Smooth muscle cell (in vitro differentiated cells): ENCODE data around the gene TAP2. TPM values are rescaled to one million over a fixed set of nuclear protein-coding genes. Genes with fewer than 3 reads are reported as not detected.

ENCODE experiments used
- DNase-seq: peaks from one replicate; lab custom pipeline; 2025; ENCODE audit not compliant: unreplicated experiment; lab: John Stamatoyannopoulos, UW
- H2AFZ ChIP-seq: fragments of 200-600 bp; sonication (generic); 2 replicates; pipeline ENCODE4 v1.6.0; 2016; ENCODE audit warnings: antibody characterized with exemption, low read depth, mild to moderate bottlenecking
- H3F3A ChIP-seq: fragments of 200-600 bp; sonication (generic); 2 replicates; pipeline ENCODE4 v1.6.0; 2017; ENCODE audit warnings: antibody characterized with exemption, low read depth
- H3K27ac ChIP-seq: fragments of 200-600 bp; sonication (generic); 2 replicates; pipeline ENCODE4 v1.5.1; 2016; ENCODE audit warnings: low read depth, mild to moderate bottlenecking
- H3K27me3 ChIP-seq: fragments of 200-600 bp; sonication (generic); 2 replicates; pipeline ENCODE4 v1.6.1; 2016; ENCODE audit warnings: low read depth, mild to moderate bottlenecking
- H3K36me3 ChIP-seq: fragments of 200-600 bp; sonication (generic); 2 replicates; pipeline ENCODE4 v1.5.1; 2016; ENCODE audit warnings: low read depth
- H3K4me1 ChIP-seq: fragments of 200-600 bp; sonication (generic); 2 replicates; pipeline ENCODE4 v1.5.1; 2016; ENCODE audit warnings: low read depth
- H3K4me2 ChIP-seq: fragments of 200-600 bp; sonication (generic); 2 replicates; pipeline ENCODE4 v1.6.0; 2016; ENCODE audit warnings: mild to moderate bottlenecking
- H3K4me3 ChIP-seq: fragments of 200-600 bp; sonication (generic); 2 replicates; pipeline ENCODE4 v1.5.1; 2016; ENCODE audit warnings: mild to moderate bottlenecking
- H3K79me2 ChIP-seq: fragments of 200-600 bp; sonication (generic); 2 replicates; pipeline ENCODE4 v1.6.0; 2016; ENCODE audit warnings: low read depth, mild to moderate bottlenecking
- H3K9ac ChIP-seq: fragments of 200-600 bp; sonication (generic); 2 replicates; pipeline ENCODE4 v1.6.0; 2016; ENCODE audit warnings: low read depth
- H3K9me3 ChIP-seq: fragments of 200-600 bp; sonication (generic); replicated peaks from 2 replicates; pipeline ENCODE4 v1.5.1; 2016; ENCODE audit warnings: low read depth
- H4K20me1 ChIP-seq: fragments of 200-600 bp; sonication (generic); 2 replicates; pipeline ENCODE4 v1.6.0; 2016; ENCODE audit warnings: low read depth
- WGBS: methylation state at CpG from one replicate; pipeline ENCODE4 v1.1.7; 2016; ENCODE audit warnings: low lambda C conversion rate; 5-methylcytosine and 5-hydroxymethylcytosine counted together
- polyA plus RNA-seq: library from polyadenylated mRNA; unstranded; fragments of >200 nt; fragmentation: Nextera tagmentation; extraction: Ambion mirVana; gene quantifications from 2 replicates; pipeline ENCODE4 v1.2.1, GENCODE V29; 2016
- total RNA-seq: library from RNA; depleted of rRNA; stranded (reverse); fragments of >200 nt; gene quantifications from 2 replicates; pipeline ENCODE4 v1.2.3, GENCODE V29; 2014
- TF ChIP-seq, protein P1 (sequence below): fragments of 200-600 bp; sonication (generic); IDR thresholded peaks from 2 replicates; pipeline ENCODE4 v1.5.1; 2017; ENCODE audit warnings: borderline replicate concordance, mild to moderate bottlenecking, antibody characterized with exemption; ENCODE audit not compliant: insufficient read depth, poor library complexity, severe bottlenecking

TAP2 gene
- total and polyA plus RNA-seq, 2 experiments from 2014 or later: 0.40 to 6.1 TPM

GRCh38 chr6:32862725-32863124 lies 24.2 kb upstream of the TAP2 start:
- no peak overlapping the region for H2AFZ ChIP-seq
- TF ChIP-seq, protein P1, sequence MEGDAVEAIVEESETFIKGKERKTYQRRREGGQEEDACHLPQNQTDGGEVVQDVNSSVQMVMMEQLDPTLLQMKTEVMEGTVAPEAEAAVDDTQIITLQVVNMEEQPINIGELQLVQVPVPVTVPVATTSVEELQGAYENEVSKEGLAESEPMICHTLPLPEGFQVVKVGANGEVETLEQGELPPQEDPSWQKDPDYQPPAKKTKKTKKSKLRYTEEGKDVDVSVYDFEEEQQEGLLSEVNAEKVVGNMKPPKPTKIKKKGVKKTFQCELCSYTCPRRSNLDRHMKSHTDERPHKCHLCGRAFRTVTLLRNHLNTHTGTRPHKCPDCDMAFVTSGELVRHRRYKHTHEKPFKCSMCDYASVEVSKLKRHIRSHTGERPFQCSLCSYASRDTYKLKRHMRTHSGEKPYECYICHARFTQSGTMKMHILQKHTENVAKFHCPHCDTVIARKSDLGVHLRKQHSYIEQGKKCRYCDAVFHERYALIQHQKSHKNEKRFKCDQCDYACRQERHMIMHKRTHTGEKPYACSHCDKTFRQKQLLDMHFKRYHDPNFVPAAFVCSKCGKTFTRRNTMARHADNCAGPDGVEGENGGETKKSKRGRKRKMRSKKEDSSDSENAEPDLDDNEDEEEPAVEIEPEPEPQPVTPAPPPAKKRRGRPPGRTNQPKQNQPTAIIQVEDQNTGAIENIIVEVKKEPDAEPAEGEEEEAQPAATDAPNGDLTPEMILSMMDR: no peak
- H3K9ac ChIP-seq: no peak overlapping the region
- H3K79me2 ChIP-seq: no peaks in the 10 kb centered on the region
- no peaks in the 10 kb centered on the region for H3K36me3 ChIP-seq
- H3K27ac ChIP-seq: no peak overlapping the region
- peaks cover 2% of the 10 kb centered on the region for H3K4me1 ChIP-seq
- H3K4me2 ChIP-seq: no peak overlapping the region
- DNase-seq: no peak
- WGBS: 89% methylated on average over 3 of the region's 3 CpGs
- no peaks in the 10 kb centered on the region for H3K9me3 ChIP-seq
- H3K4me3 ChIP-seq: no peak overlapping the region
- H4K20me1 ChIP-seq: no peaks in the 10 kb centered on the region
- H3K27me3 ChIP-seq: peaks cover 43% of the 10 kb centered on the region
- no peaks in the 10 kb centered on the region for H3F3A ChIP-seq

DNA sequence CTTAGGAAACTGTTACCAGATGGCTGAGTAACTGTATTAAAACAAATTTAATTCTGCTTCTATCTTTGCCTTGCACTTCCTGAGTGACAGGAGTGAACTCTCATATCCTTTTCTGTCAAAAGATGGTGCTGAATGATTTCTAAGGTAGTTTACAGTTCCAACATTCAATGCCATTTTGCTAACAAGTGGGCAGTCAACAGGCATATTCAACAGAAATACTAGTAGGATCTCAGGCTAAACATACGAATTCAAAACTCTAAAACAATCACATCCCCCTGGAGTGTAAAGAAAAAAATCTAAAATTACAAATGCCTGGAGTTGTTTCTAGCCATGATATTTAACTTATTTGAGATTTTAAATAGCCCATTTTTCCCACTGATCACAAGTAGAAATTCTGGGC lies 22.1 kb upstream of the TAP2 start:
- Histone ChIP-seq H3K36me3 (no peaks in the 10 kb centered on the region), H2AFZ (no peak overlapping the region), H3K27ac (no peak overlapping the region), H3K4me2 (no peak overlapping the region), H3K9me3 (no peaks in the 10 kb centered on the region), H3K79me2 (no peaks in the 10 kb centered on the region), H3K27me3 (peaks cover 43% of the 10 kb centered on the region), H3K9ac (no peak overlapping the region), H3K4me3 (no peak overlapping the region), H4K20me1 (no peaks in the 10 kb centered on the region), H3F3A (no peaks in the 10 kb centered on the region), H3K4me1 (peaks cover 2% of the 10 kb centered on the region)
- TF ChIP-seq, protein P1: no peak
- no peak for DNase-seq
- WGBS: 90% methylated on average over 1 of the region's 1 CpG

DNA sequence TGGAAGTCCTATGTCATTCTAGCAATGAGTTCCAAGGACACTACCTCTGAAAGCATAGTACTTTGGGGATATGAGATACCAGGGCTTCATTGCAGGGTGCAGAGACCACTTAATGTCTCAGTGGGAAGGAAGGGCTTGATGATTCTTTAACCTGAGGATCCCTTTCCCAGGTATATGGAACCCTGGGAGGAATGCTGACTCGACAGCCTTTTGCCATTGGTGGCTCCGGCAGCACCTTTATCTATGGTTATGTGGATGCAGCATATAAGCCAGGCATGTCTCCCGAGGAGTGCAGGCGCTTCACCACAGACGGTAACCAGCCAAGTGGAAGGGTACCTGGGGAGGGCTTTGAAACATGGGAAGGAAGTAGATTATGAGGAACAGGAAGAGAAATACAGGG lies 19.7 kb upstream of the TAP2 start:
- Histone ChIP-seq H3K9me3 (no peaks in the 10 kb centered on the region), H3K79me2 (no peaks in the 10 kb centered on the region), H3F3A (no peaks in the 10 kb centered on the region), H3K4me2 (no peak overlapping the region), H4K20me1 (no peaks in the 10 kb centered on the region), H2AFZ (no peak overlapping the region), H3K27me3 (peaks cover 41% of the 10 kb centered on the region), H3K9ac (no peak overlapping the region), H3K27ac (no peak overlapping the region), H3K4me3 (no peak overlapping the region), H3K4me1 (peaks cover 2% of the 10 kb centered on the region), H3K36me3 (no peaks in the 10 kb centered on the region)
- TF ChIP-seq, protein P1: no peak
- WGBS: 83% methylated on average over 5 of the region's 5 CpGs
- no peak for DNase-seq

DNA sequence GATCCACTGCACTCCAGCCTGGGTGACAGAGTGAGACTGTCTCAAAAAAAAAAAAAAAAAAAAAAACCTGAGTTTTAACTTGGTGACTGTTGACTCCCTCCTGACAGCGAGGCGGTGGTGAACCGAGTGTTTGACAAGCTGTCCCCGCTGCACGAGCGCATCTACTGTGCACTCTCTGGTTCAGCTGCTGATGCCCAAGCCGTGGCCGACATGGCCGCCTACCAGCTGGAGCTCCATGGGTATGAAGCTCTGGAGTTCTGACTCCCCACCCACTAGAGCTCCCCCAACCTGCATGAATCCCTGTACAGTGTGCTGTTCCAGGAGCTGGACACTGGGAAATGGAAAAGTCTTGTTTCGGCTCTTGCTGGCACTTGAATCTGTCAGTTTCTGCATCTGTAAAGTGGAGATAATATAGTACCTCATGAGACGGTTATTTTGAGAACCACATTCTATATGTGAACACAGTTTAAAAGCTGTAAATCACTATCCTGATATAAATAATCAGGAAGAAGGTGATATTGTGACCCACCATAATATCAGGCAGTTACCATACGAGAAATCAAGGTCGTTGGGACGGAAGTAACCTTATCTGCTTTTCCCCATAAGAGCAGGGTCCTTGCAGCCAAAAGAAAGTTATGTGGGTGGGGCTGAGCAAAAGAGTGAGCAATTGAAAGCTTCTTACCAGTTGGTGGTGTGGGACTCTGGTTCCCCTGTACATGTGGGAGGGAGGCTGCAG lies 18.8 kb upstream of the TAP2 start:
- no peak overlapping the region for H3K4me2 ChIP-seq
- no peak overlapping the region for H3K4me3 ChIP-seq
- 79% methylated on average over 14 of the region's 14 CpGs for WGBS
- DNase-seq: no peak
- H3K36me3 ChIP-seq: no peaks in the 10 kb centered on the region
- no peak overlapping the region for H3K27ac ChIP-seq
- H3F3A ChIP-seq: no peaks in the 10 kb centered on the region
- peaks cover 46% of the 10 kb centered on the region for H3K27me3 ChIP-seq
- H3K9ac ChIP-seq: no peak overlapping the region
- H2AFZ ChIP-seq: no peak overlapping the region
- H3K4me1 ChIP-seq: peaks cover 2% of the 10 kb centered on the region
- no peaks in the 10 kb centered on the region for H3K79me2 ChIP-seq
- TF ChIP-seq, protein P1: no peak
- no peaks in the 10 kb centered on the region for H4K20me1 ChIP-seq
- no peaks in the 10 kb centered on the region for H3K9me3 ChIP-seq
